Measurements from ENCODE around the gene MFAP3. TPM values are rescaled to one million over a fixed set of nuclear protein-coding genes. Genes with fewer than 3 reads are reported as not detected.

The MFAP3 gene
- total RNA-seq, 2 experiments from 2014 or later = 23.5 to 25.5 TPM

GRCh38 chr5:154078272-154078671, 39.5 kb downstream of the MFAP3 start:
- no peaks in the 10 kb centered on the region for H3K9me3 Mint-ChIP-seq
- POLR2A ChIA-PET = interaction anchor here (1.1 to 4.0 kb wide), 2 partner anchors 111 to 113 kb away, joined by 4 to 36 read pairs; partner anchors contain the start of gene GALNT10
- no peaks in the 10 kb centered on the region for H3K27me3 Mint-ChIP-seq
- H3K36me3 Mint-ChIP-seq (ENCODE audit: low read depth) = no peaks in the 10 kb centered on the region
- H3K4me3 Mint-ChIP-seq = no peak overlapping the region
- DNase-seq = no peak
- H3K4me1 Mint-ChIP-seq = peaks cover 36% of the 10 kb centered on the region
- CTCF ChIA-PET = interaction anchor here (1.2 to 6.8 kb wide), 2 partner anchors 102 to 326 kb away, joined by 5 to 190 read pairs; no protein-coding TSS in a partner anchor
- no peak overlapping the region for H3K27ac Mint-ChIP-seq

- ChIA-PET POLR2A (no interaction called here), CTCF (interaction anchor here (2.3 kb wide), 1 partner anchor 9 kb away, joined by 10 read pairs; no protein-coding TSS in a partner anchor)
Observed at GRCh38 chr5:154081246-154081645, 42.5 kb downstream of the MFAP3 start.

DNA sequence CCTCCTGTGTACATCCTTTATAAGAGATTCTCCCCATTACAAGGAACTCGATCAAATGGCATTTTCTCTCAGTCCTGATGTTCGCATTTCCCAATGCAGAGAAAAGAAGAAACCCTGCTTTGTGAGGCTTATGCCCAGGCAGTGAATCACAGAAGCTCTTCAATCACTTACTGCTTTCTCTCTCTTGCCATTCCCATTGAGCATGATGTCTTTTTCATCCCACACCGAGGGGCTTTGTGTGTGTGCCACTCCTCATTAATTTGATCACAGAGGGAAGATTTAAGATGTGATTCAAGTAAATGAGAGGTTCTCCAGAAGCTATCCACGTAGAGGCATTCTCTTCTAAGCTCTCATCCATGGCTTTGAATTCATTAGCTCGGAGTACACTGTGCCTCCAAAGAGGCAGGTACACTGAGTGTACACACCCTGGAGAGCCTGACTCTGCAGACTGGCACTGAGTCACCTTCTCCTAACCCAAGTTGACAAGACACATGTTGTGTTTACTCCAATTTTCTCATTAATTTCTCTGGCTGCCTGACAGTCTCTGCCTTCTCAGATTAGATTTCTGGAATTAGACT, 45.4 kb downstream of the MFAP3 start:
- DNase-seq = no peak
- Mint-ChIP-seq H3K36me3 (ENCODE audit: low read depth) (no peaks in the 10 kb centered on the region), H3K27ac (no peak overlapping the region), H3K27me3 (peaks cover 6% of the 10 kb centered on the region), H3K4me3 (no peak overlapping the region), H3K4me1 (peaks cover 4% of the 10 kb centered on the region), H3K9me3 (no peaks in the 10 kb centered on the region)
- ChIA-PET CTCF (no interaction called here), POLR2A (no interaction called here)

More at GRCh38 chr5:154081246-154081645, 42.5 kb downstream of the MFAP3 start:
- H3K9me3 Mint-ChIP-seq = no peaks in the 10 kb centered on the region
- H3K36me3 Mint-ChIP-seq (ENCODE audit: low read depth) = no peaks in the 10 kb centered on the region
- H3K27ac Mint-ChIP-seq = no peak overlapping the region
- DNase-seq = no peak
- H3K27me3 Mint-ChIP-seq = peaks cover 2% of the 10 kb centered on the region
- peaks cover 13% of the 10 kb centered on the region for H3K4me1 Mint-ChIP-seq
- no peak overlapping the region for H3K4me3 Mint-ChIP-seq

- H3K4me1 Mint-ChIP-seq = peaks cover 4% of the 10 kb centered on the region
- H3K36me3 Mint-ChIP-seq (ENCODE audit: low read depth) = no peaks in the 10 kb centered on the region
- no peak overlapping the region for H3K27ac Mint-ChIP-seq
- ChIA-PET CTCF (interaction anchor here (0.9 to 4.7 kb wide), 5 partner anchors 11 to 104 kb away, joined by 3 to 26 read pairs (median 5); no protein-coding TSS in a partner anchor), POLR2A (interaction anchor here (1.0 kb wide), 1 partner anchor 11 kb away, joined by 3 read pairs; no protein-coding TSS in a partner anchor)
- DNase-seq = no peak
- no peak overlapping the region for H3K4me3 Mint-ChIP-seq
- peaks cover 6% of the 10 kb centered on the region for H3K27me3 Mint-ChIP-seq
- H3K9me3 Mint-ChIP-seq = no peaks in the 10 kb centered on the region
Observed at GRCh38 chr5:154086146-154086545, 47.4 kb downstream of the MFAP3 start.

DNA sequence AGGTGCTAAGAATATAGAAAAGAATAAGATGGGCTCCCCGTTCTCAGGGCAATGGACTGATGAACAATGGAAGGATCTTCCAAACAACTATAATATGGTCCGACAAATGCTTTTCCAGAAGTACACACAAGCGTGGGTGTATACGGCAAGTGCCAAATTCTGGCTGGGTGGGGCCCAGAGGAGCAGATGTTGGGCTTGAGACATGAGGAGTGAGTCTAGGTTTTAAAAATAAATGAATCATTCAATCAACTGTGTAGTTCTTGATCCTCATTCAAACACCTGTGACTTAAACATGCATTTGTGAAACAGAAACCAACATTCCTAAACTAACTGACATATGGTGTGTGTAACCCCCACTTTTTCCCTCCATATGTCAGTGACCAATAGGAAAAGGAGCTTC, 47.9 kb downstream of the MFAP3 start:
- DNase-seq = no peak
- Mint-ChIP-seq H3K4me3 (no peak overlapping the region), H3K9me3 (no peaks in the 10 kb centered on the region), H3K27me3 (peaks cover 8% of the 10 kb centered on the region), H3K36me3 (ENCODE audit: low read depth) (no peaks in the 10 kb centered on the region), H3K27ac (no peak overlapping the region), H3K4me1 (peaks cover 4% of the 10 kb centered on the region)
- CTCF ChIA-PET = interaction anchor here (0.6 to 4.7 kb wide), 5 partner anchors 12 to 250 kb away, joined by 3 to 26 read pairs (median 5); no protein-coding TSS in a partner anchor
- POLR2A ChIA-PET = interaction anchor here (1.0 kb wide), 1 partner anchor 12 kb away, joined by 3 read pairs; no protein-coding TSS in a partner anchor

DNA sequence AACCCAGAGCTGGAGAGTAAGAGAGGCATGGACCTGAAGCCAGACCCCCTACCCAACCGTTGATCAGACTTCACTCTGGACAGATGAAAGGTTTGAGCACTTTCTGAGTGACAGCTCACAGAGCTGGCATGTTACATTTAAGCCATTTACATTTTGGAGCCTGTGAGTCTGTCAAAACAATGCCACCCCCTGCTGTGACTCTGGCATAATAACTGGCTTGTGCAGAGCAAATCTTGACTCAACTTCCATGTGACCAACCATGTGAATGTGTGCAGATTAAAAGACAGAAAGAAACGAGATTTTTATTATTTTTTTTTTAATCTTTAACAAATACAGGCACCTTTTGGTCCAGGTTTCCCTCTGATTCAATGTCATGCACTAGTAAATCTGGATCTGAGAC, 48.5 kb downstream of the MFAP3 start:
- POLR2A ChIA-PET = interaction anchor here (1.0 kb wide), 1 partner anchor 12 kb away, joined by 3 read pairs; no protein-coding TSS in a partner anchor
- no peak overlapping the region for H3K27ac Mint-ChIP-seq

GRCh38 chr5:154088801-154089200, 50.0 kb downstream of the MFAP3 start:
- peaks cover 4% of the 10 kb centered on the region for H3K4me1 Mint-ChIP-seq
- H3K9me3 Mint-ChIP-seq = no peaks in the 10 kb centered on the region
- no peak overlapping the region for H3K4me3 Mint-ChIP-seq
- no peaks in the 10 kb centered on the region for H3K36me3 Mint-ChIP-seq (ENCODE audit: low read depth)
- H3K27me3 Mint-ChIP-seq = peaks cover 20% of the 10 kb centered on the region
- H3K27ac Mint-ChIP-seq = no peak overlapping the region
- DNase-seq = no peak
- ChIA-PET POLR2A (no interaction called here), CTCF (interaction anchor here (4.7 kb wide), 1 partner anchor 16 kb away, joined by 26 read pairs; no protein-coding TSS in a partner anchor)

More for the DNA sequence above, 48.5 kb downstream of the MFAP3 start:
- H3K9me3 Mint-ChIP-seq = no peaks in the 10 kb centered on the region
- peaks cover 11% of the 10 kb centered on the region for H3K27me3 Mint-ChIP-seq
- H3K4me3 Mint-ChIP-seq = no peak overlapping the region
- CTCF ChIA-PET = interaction anchor here (0.6 to 4.7 kb wide), 5 partner anchors 12 to 250 kb away, joined by 3 to 26 read pairs (median 5); no protein-coding TSS in a partner anchor
- no peaks in the 10 kb centered on the region for H3K36me3 Mint-ChIP-seq (ENCODE audit: low read depth)
- peaks cover 4% of the 10 kb centered on the region for H3K4me1 Mint-ChIP-seq
- DNase-seq = no peak

DNA sequence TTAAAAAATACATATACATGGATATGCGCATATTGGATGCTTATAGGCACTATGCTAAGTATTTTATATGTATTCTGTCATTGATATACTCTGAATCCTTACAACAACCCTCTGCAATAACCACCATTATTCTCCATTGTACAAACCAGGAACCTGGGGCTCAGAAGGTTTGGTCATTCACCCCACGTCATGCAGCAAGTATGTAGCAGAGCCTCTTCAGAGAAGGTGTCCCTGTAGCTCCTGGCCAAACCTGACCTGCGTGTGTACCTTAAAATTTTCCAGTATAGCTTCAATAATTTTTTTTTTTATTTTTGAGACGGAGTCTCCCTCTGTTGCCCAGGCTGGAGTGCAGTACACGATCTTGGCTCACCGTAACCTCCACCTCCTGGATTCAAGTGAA, 51.9 kb downstream of the MFAP3 start:
- Mint-ChIP-seq H3K27ac (no peak overlapping the region), H3K27me3 (peaks cover 30% of the 10 kb centered on the region), H3K36me3 (ENCODE audit: low read depth) (no peaks in the 10 kb centered on the region), H3K4me1 (peaks cover 4% of the 10 kb centered on the region), H3K9me3 (no peaks in the 10 kb centered on the region), H3K4me3 (no peak overlapping the region)
- ChIA-PET POLR2A (no interaction called here), CTCF (interaction anchor here (1.0 kb wide), 1 partner anchor 18 kb away, joined by 3 read pairs; no protein-coding TSS in a partner anchor)
- no peak for DNase-seq

GRCh38 chr5:154092356-154093141, 53.8 kb downstream of the MFAP3 start:
- DNase-seq = no peak
- H3K9me3 Mint-ChIP-seq = no peaks in the 10 kb centered on the region
- POLR2A ChIA-PET = interaction anchor here (0.6 kb wide), 1 partner anchor 590 kb away, joined by 3 read pairs; no protein-coding TSS in a partner anchor
- H3K27ac Mint-ChIP-seq = no peak overlapping the region
- H3K27me3 Mint-ChIP-seq = peaks cover 25% of the 10 kb centered on the region
- CTCF ChIA-PET = interaction anchor here (1.0 to 1.7 kb wide), 2 partner anchors 20 to 144 kb away, joined by 3 read pairs; no protein-coding TSS in a partner anchor
- H3K36me3 Mint-ChIP-seq (ENCODE audit: low read depth) = no peaks in the 10 kb centered on the region
- H3K4me1 Mint-ChIP-seq = no peaks in the 10 kb centered on the region
- no peak overlapping the region for H3K4me3 Mint-ChIP-seq

- CTCF ChIA-PET = interaction anchor here (1.0 kb wide), 1 partner anchor 21 kb away, joined by 3 read pairs; no protein-coding TSS in a partner anchor
- no peak overlapping the region for H3K27ac Mint-ChIP-seq
- no peaks in the 10 kb centered on the region for H3K9me3 Mint-ChIP-seq
- H3K4me3 Mint-ChIP-seq = no peak overlapping the region
- POLR2A ChIA-PET = interaction anchor here (0.6 kb wide), 1 partner anchor 591 kb away, joined by 3 read pairs; no protein-coding TSS in a partner anchor
- H3K4me1 Mint-ChIP-seq = no peaks in the 10 kb centered on the region
- no peak for DNase-seq
- H3K36me3 Mint-ChIP-seq (ENCODE audit: low read depth) = no peaks in the 10 kb centered on the region
- peaks cover 27% of the 10 kb centered on the region for H3K27me3 Mint-ChIP-seq
Observed at GRCh38 chr5:154093142-154093532, 54.4 kb downstream of the MFAP3 start.

DNA sequence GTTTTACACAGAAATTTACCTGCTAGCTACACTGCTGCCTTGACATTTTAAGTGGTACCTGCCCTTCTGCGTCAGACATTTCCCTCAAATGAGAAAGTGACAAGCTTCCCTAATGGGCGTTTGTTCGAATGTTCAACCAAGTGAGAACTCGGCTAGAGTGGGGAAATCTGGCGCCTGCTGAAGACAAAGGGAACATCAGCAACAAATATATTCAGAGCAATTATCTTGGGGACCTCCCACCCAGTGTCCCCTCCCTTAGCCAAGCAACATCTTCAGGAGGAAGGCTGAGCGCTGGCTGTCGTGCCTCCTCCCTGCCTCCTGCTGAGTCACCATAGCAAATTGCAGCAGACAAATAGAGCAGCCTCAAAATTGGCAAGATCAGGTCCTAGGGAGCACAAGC, 57.1 kb downstream of the MFAP3 start:
- ChIA-PET POLR2A (no interaction called here), CTCF (interaction anchor here (1.5 to 2.8 kb wide), 2 partner anchors 23 to 83 kb away, joined by 3 to 11 read pairs; no protein-coding TSS in a partner anchor)
- H3K9me3 Mint-ChIP-seq = no peaks in the 10 kb centered on the region
- DNase-seq = no peak
- H3K4me3 Mint-ChIP-seq = no peak overlapping the region
- H3K27ac Mint-ChIP-seq = no peak overlapping the region
- no peaks in the 10 kb centered on the region for H3K4me1 Mint-ChIP-seq
- H3K27me3 Mint-ChIP-seq = peaks cover 27% of the 10 kb centered on the region
- H3K36me3 Mint-ChIP-seq (ENCODE audit: low read depth) = no peaks in the 10 kb centered on the region

DNA sequence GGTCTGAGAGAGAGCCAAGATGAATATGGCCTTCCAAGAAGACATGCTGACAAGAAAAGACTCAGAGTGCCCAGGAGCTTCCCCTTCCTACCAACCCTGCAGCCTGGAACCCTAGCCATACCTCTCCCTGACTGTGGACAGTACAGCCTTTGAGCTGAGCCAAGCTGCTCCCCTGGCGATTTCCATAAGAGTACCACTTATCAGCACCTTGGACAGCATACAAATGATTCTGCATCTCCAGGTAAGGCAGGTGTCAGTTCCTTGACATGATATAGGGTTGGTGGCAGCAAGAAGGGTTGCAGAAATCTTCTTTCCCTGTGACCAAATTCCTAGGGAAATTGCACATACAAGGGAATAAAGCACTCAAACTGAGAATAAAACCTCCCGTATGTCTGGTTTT, 58.3 kb downstream of the MFAP3 start:
- Mint-ChIP-seq H3K27ac (no peak overlapping the region), H3K4me1 (no peaks in the 10 kb centered on the region), H3K36me3 (ENCODE audit: low read depth) (no peaks in the 10 kb centered on the region), H3K4me3 (no peak overlapping the region), H3K27me3 (peaks cover 22% of the 10 kb centered on the region), H3K9me3 (no peaks in the 10 kb centered on the region)
- CTCF ChIA-PET = interaction anchor here (2.8 kb wide), 1 partner anchor 24 kb away, joined by 11 read pairs; no protein-coding TSS in a partner anchor
- no peak for DNase-seq
- POLR2A ChIA-PET = no interaction called here

DNA sequence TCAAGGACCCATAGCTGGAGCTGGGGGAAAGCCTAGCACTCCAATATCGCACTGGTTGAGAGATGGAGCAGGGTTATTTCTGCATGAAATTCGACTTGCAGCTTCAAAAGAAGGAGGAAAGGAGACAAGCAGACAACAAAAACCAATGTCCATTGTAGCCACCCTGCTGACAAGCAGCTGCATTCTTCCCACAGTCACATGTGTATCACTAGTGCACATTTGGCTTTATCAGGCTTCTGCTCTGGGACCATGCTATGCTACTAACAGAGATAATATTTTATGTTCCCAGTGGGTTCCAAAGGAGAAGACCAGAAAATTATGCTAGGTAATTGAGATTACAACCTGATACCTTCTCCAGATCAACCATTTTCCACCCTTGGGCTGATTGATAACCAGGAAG, 59.7 kb downstream of the MFAP3 start:
- Mint-ChIP-seq H3K36me3 (ENCODE audit: low read depth) (no peaks in the 10 kb centered on the region), H3K27me3 (peaks cover 13% of the 10 kb centered on the region), H3K27ac (no peak overlapping the region)

More for the DNA sequence above, 59.7 kb downstream of the MFAP3 start:
- ChIA-PET CTCF (no interaction called here), POLR2A (no interaction called here)
- no peaks in the 10 kb centered on the region for H3K4me1 Mint-ChIP-seq
- no peak for DNase-seq
- H3K9me3 Mint-ChIP-seq = no peaks in the 10 kb centered on the region
- H3K4me3 Mint-ChIP-seq = no peak overlapping the region
